Measurements from ENCODE around the gene ZNF57.

DNA sequence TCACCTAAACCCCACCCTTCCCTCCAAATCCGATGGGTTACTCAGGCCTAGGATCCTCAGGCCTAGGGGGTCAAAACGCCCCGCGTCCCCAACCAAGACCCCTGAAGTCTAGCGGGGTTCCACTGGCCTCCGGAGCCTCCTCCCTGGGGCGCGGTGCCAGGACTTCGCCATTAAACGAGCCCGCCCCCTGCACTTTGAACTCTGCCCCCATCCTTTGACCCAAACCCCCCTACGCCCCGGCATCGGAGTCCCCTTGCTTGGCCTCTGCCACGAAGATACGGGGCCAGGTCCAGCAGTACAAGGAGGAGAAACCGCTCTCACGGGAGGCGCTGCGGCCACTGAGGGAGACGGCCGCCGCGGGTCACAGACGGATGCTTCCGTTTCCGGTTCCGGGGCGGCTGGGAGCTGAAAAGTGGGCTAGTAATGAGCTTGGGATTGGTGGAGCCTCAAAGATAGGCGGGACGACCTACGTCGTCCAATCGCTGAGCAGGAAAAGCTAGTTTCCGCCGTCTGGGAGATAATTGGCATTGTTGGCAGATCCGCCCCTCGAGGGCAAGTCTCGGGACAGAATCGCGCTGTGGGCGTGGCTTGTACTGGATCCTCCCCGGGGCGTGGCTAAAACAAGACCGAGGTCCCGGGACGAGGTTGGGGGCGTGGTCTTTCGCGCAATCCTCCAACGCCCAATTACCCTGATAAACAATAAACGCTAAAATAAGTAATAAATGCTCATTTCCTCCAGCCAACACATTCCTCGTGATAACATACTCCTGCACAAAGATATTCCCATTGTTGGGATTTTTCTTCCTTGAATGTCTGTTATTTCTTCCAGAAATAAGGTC is 49.8 kb downstream of the ZNF57 start:
- TF ChIP-seq, protein P1, sequence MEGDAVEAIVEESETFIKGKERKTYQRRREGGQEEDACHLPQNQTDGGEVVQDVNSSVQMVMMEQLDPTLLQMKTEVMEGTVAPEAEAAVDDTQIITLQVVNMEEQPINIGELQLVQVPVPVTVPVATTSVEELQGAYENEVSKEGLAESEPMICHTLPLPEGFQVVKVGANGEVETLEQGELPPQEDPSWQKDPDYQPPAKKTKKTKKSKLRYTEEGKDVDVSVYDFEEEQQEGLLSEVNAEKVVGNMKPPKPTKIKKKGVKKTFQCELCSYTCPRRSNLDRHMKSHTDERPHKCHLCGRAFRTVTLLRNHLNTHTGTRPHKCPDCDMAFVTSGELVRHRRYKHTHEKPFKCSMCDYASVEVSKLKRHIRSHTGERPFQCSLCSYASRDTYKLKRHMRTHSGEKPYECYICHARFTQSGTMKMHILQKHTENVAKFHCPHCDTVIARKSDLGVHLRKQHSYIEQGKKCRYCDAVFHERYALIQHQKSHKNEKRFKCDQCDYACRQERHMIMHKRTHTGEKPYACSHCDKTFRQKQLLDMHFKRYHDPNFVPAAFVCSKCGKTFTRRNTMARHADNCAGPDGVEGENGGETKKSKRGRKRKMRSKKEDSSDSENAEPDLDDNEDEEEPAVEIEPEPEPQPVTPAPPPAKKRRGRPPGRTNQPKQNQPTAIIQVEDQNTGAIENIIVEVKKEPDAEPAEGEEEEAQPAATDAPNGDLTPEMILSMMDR (IDR thresholded peaks at IDR 0.05; ENCODE audit: poor library complexity), result no peak
- no peak for TF ChIP-seq EZH2 (IDR thresholded peaks at IDR 0.05; ENCODE audit: borderline replicate concordance)
- no peak for TF ChIP-seq EZH2phosphoT487 (IDR thresholded peaks at IDR 0.05; ENCODE audit: low read depth, severe bottlenecking, unreplicated experiment)
